Middle frontal gyrus (tissue), 1 donor: ENCODE results near the gene MTF1.
"Not testable (repeated sequence)": the region's sequence is repeated elsewhere in the genome, so short reads cannot be mapped to it uniquely, and the experiment has no call there.

ENCODE experiments used
- DNase-seq: peaks from one replicate; pipeline ENCODE4 v3.0.0-alpha.2; 2015; ENCODE audit warnings: low spot score; ENCODE audit errors: extremely low spot score

The MTF1 gene

DNA sequence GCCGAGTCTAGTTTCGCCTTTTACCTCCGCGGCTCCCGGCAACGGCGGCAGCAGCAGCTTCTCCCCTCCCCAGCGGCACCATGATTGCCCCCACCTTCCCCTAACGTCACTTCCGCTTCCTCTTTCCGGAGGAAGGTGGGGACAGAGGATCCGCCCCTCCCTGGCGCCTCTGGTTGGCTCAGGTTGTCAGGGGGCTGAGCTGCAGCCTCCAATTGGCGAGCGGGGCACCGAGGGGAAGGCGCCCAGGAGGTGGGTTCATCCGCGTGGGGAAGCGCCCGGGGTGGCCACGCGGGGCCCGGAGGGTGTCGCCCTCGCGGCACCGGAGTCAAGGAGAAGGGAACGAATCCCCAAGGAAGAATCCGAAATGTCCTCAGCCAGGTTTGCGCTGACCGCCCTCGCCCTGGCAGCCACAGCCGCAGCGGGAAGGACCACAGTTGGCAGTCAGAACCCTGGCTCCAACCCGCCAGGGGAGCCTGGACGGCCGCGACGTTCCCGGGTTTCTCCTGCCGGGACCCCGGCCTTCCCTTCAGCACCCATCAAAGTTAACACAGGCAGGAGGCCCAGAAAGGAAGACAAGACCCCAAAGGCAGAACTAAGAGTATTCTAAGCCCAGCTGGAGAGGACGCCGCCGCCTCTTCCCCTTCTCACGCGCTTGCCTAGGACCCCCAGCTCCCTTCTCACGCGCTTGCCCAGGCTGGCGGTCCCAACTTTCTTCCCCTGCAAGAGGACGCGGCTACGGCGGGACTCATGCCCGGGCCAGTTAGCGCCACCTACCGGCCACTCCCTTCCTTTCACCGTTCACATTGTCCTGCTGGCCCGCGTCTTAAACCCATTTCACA, at the start of gene MTF1:
MTF1 (minus strand) TSS at position 86 of the 839 bp plus-strand sequence. CDS start 1,934 bp downstream, outside the sequence.
- DNase-seq = peak; percentile 95

- not testable (repeated sequence) for DNase-seq
These were observed 49.1 kb upstream of the MTF1 start for GRCh38 chr1:37908531-37908930.

DNA sequence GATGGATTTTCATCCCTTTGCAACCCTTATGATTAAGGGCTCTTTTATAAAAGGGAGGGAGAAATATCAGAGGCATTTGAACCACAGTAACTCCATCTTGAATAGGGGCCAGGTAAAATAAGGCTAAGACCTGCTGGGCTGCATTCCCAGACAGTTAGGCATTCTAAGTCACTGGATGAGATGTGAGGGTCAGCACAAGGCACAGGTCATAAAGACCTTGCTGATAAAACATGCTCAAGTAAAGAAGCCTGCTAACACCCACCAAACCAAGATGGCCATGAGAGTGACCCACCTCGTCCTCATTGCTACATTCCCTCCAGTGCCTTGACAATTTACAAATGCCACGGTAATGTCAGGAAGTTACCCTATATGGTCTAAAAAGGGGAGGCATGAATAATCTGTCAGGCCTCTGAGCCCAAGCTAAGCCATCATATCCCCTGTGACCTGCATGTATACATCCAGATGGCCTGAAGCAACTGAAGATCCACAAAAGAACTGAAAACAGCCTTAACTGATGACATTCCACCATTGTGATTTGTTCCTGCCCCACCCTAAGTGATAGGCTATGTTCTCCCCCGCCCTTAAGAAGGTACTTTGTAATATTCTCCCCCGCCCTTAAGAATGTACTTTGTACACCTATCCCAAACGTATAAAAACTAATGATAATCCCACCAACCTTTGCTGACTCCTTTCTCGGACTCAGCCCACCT, 48.2 kb upstream of the MTF1 start:
- DNase-seq = not testable (repeated sequence)

DNA sequence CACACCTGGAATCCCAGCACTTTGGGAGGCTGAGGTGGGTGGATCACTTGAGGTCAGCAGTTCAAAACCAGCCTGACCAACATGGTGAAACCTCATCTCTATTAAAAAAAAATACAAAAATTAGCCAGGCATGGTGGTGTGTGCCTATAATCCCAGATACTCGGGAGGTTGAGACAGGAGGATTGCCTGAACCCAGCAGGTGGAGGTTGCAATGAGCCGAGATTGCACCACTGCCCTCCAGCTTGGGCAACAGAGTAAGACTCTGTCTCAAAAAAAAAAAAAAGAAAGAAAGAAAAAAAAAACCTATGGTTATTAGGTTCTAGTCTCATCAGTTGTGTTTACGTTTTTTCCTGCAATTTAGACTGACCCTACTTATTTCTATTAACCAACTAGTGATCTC, 47.2 kb upstream of the MTF1 start:
- not testable (repeated sequence) for DNase-seq

GRCh38 chr1:37905727-37906126, 46.3 kb upstream of the MTF1 start:
- no peak for DNase-seq

DNA sequence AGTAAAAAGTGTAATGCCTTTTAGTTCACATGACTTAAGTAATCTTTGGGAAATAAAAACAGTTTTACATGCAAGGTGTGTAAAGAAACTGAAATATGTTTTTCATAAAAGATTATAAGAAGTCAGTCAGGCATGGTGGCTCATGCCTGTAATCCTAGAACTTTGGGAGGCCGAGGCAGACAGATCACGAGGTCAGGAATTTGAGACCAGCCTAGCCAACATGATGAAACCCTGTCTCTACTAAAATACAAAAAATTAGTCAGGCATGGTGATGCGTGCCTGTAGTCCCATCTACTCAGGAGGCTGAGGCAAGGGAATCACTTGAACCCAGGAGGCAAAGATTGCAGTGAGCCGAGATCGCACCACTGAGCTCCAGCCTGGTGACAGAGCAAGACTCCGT, 44.5 kb upstream of the MTF1 start:
- DNase-seq = not testable (repeated sequence)

GRCh38 chr1:37902983-37903382, 43.6 kb upstream of the MTF1 start:
- no peak for DNase-seq

DNA sequence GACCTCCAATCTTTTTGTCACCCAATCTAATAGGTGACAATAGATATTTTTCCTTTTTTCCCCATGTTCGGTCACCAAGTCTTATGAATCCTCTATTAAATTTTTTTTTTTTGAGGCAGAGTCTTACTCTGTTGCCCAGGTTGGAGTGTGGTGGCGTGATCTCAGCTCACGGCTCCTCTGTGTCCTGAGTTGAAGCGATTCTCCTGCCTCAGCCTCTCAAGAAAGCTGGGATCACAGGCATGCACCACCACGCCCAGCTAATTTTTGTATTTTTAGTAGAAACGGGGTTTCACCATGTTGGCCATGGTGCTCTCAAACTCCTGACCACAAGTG, 42.5 kb upstream of the MTF1 start:
- no peak for DNase-seq

GRCh38 chr1:37901191-37901892, 42.0 kb upstream of the MTF1 start:
- DNase-seq = no peak

GRCh38 chr1:37897563-37897962, 38.2 kb upstream of the MTF1 start:
- not testable (repeated sequence) for DNase-seq

- DNase-seq = no peak
These were observed 34.3 kb upstream of the MTF1 start for GRCh38 chr1:37893673-37894072.

- DNase-seq = no peak
These were observed 33.0 kb upstream of the MTF1 start for GRCh38 chr1:37892151-37893047.

GRCh38 chr1:37890378-37891014, 31.1 kb upstream of the MTF1 start:
- DNase-seq = no peak

DNA sequence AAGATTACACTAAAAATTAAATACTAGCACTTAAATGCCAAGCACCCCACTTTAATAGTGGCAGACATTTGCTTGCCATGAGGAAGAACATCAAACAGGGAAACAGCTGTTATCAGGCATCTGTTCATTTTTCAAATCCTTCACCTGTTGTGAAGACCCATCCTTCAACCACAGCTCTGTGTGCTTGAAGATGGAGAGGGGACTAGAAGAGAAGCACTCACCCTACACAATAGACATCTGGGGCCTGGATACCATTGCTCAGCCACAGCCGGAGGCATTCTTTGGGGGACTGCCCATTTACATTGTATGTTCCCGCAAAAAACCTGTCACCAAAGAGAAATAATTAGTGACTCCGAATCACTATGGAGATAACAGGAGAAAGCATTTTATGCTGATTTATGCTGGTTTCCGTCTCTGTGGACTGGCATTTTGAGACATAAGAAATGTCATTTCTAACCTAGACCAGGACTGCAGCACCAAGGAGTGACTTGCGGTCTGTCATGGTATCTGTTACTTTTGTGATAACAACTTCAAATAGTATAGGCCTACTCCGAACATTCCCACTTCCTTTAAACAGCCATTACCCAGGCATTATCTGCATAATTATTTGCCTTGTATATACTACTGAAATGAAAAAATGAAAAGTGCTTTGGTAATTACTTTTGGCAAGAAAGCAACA, 28.8 kb upstream of the MTF1 start:
- no peak for DNase-seq

DNA sequence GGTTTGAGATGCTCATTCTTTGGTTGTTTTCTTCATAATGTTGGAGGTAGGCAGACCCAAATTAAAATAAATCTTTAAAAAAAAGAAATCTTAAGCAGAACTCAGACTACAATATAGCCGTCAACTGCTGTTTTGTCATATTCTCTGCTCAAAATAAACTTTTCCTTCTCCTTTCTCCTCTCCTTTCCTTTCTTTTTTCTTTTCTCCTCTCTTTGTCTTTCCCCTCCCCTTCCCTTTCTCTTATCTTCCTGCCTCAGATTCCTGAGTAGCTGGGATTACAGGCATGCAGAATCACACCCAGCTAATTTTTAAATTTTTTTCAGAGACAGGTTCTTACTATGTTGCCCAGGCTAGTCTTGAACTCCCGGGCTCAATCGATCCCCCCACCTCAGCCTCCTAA, 24.8 kb upstream of the MTF1 start:
- DNase-seq = no peak

DNA sequence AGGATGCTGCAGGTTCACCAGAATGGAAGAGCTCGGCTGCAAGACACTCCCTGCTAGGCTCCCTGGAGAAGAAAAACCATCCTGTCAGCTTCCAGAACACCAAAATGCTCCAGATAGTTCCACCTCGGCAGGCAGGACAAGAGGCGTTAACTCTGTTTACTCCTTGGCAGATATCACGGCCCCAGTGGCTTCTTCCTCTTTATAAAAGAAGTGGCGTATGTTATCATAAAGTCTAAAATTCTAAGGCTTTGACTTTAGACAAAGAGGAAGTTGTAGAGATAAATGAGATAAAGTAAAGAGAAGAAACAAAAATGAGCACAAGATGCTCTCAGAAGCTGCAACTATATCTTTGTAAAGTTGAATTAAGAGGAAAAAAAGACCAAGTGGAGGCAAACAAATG, 24.3 kb upstream of the MTF1 start:
- no peak for DNase-seq

- no peak for DNase-seq
These were observed 20.5 kb upstream of the MTF1 start for GRCh38 chr1:37879865-37880264.

DNA sequence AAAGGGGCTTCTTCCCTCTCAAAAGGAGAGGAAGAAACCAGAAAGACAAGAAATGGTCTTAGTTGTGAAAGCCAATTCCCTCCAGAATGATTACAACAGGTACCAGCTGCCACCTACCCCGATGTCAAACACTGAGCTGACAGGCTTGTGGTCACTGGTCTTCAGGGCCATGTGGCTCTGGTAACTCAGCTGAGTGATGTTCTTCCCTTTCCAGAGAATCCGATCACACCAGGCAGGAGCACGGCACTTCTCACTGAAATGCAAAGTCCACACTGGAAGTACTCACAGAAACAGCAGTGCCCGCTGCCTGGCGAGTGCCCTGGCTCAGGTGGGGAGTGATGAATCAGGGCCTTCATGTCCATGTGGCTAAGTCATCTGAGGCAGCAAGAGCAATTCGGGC, 18.7 kb upstream of the MTF1 start:
- DNase-seq = no peak

GRCh38 chr1:37875833-37876232, 16.4 kb upstream of the MTF1 start:
- DNase-seq = no peak

- no peak for DNase-seq
These were observed 13.3 kb upstream of the MTF1 start for GRCh38 chr1:37872692-37873091.
